Neural progenitor cell (in vitro differentiated cells): ENCODE results near the gene CTXN1. TPM values are rescaled to one million over a fixed set of nuclear protein-coding genes. Genes with fewer than 3 reads are reported as not detected.

ENCODE experiments used
- DNase-seq: peaks from one replicate; pipeline ENCODE4 v3.0.0-alpha.2; 2016; ENCODE audit warnings: low spot score
- H2AFZ ChIP-seq: fragments of 200-600 bp; sonication (generic); replicated peaks from 2 replicates; pipeline ENCODE4 v1.6.1; 2016; ENCODE audit warnings: antibody characterized with exemption
- H3F3A ChIP-seq: fragments of 200-600 bp; sonication (generic); 2 replicates; pipeline ENCODE4 v1.6.1; 2016; ENCODE audit warnings: antibody characterized with exemption, low read depth
- H3K27ac ChIP-seq: fragments of 200-600 bp; sonication (generic); 2 replicates; pipeline ENCODE4 v1.5.1; 2016; ENCODE audit warnings: mild to moderate bottlenecking
- H3K27me3 ChIP-seq: fragments of 200-600 bp; sonication (generic); 2 replicates; pipeline ENCODE4 v1.6.1; 2016; ENCODE audit warnings: mild to moderate bottlenecking, moderate library complexity
- H3K36me3 ChIP-seq: fragments of 200-600 bp; sonication (generic); 2 replicates; pipeline ENCODE4 v1.5.1; 2016
- H3K4me1 ChIP-seq: fragments of 200-600 bp; sonication (generic); 2 replicates; pipeline ENCODE4 v1.6.1; 2016; ENCODE audit warnings: mixed run types
- H3K4me2 ChIP-seq: fragments of 200-600 bp; sonication (generic); 2 replicates; pipeline ENCODE4 v1.6.1; 2016
- H3K4me3 ChIP-seq: fragments of 200-600 bp; sonication (generic); 2 replicates; pipeline ENCODE4 v1.5.1; 2016
- H3K79me2 ChIP-seq: fragments of 200-600 bp; sonication (generic); 2 replicates; pipeline ENCODE4 v1.6.1; 2016; ENCODE audit warnings: low read depth
- H3K9ac ChIP-seq: fragments of 200-600 bp; sonication (generic); 2 replicates; pipeline ENCODE4 v1.6.1; 2016
- H3K9me3 ChIP-seq: fragments of 200-600 bp; sonication (generic); 2 replicates; pipeline ENCODE4 v1.5.1; 2016; ENCODE audit warnings: low read depth
- H4K20me1 ChIP-seq: fragments of 200-600 bp; sonication (generic); 2 replicates; pipeline ENCODE4 v1.6.1; 2016; ENCODE audit warnings: low read depth
- H3K27ac Mint-ChIP-seq: 3 replicates; pipeline ENCODE4 v1.8.0; 2021; ENCODE audit warnings: mixed read lengths
- H3K27me3 Mint-ChIP-seq: 2 replicates; pipeline ENCODE4 v1.8.0; 2022; ENCODE audit warnings: low read depth, mild to moderate bottlenecking, inconsistent platforms, moderate library complexity, mixed read lengths; ENCODE audit not compliant: insufficient read depth
- H3K36me3 Mint-ChIP-seq: 3 replicates; pipeline ENCODE4 v1.8.0; 2021; ENCODE audit warnings: mixed read lengths
- H3K4me1 Mint-ChIP-seq: 3 replicates; pipeline ENCODE4 v1.8.0; 2021; ENCODE audit warnings: mixed read lengths
- H3K4me3 Mint-ChIP-seq: 3 replicates; pipeline ENCODE4 v1.8.0; 2021; ENCODE audit warnings: mild to moderate bottlenecking, moderate library complexity, mixed read lengths
- H3K9me3 Mint-ChIP-seq: 3 replicates; pipeline ENCODE4 v1.8.0; 2020; ENCODE audit warnings: mixed read lengths
- EZH2 ChIP-seq: fragments of 200-600 bp; sonication (generic); IDR thresholded peaks from 2 replicates; pipeline ENCODE4 v1.6.1; 2017; ENCODE audit warnings: antibody characterized with exemption, mild to moderate bottlenecking, moderate library complexity
- EZH2phosphoT487 ChIP-seq: fragments of 200-600 bp; sonication (generic); IDR thresholded peaks from 2 replicates; pipeline ENCODE4 v1.6.1; 2017; ENCODE audit warnings: antibody characterized with exemption
- total RNA-seq: library from RNA; depleted of rRNA; stranded (reverse); fragments of >200 nt; gene quantifications from 2 replicates; pipeline ENCODE4 v1.2.3, GENCODE V29; 2015; ENCODE audit warnings: low replicate concordance
- TF ChIP-seq, protein P1 (sequence below): fragments of 200-600 bp; sonication (generic); IDR thresholded peaks from 2 replicates; pipeline ENCODE4 v1.5.1; 2017; ENCODE audit warnings: antibody characterized with exemption, mild to moderate bottlenecking

CTXN1 gene
- total RNA-seq, 1 donor from 2014 or later, result 3.7 TPM

DNA sequence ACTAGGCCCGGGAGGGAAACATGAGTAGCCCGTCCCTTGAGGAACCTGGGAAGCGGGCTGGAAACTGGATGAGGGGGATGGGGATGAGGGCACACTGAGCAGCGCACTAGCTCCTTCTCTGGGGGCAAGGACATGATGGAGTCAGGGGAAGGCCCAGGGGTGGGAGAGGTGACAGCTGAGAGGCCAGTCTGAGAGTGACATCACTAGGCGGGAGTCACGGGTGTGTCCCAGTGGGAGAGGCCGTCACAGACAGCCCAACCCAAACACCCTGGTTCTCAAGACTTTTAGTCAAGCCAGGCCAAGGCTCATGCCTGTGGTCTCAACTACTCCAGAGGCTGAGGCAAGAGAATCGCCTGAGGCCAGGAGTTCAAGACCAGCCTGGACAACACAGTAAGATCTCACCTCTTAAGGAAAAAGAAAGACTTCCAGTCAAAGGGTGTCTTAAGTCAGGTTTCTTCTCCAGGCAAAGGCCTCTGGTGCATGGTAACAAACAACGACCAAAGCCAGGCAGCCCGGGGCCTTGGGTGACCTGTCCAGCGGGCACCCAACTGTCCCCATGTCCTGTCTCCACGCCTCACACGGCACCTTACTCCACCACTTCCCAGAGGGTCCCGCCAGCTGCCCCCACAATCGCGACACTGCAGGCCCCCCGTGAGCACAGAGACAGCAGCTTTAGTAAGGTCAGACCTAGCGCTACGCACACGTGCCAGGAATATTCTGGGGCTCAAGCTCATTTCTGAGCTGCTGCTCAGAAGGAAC is 43.0 kb upstream of the CTXN1 start:
- H3K79me2 ChIP-seq, result peaks cover 17% of the 10 kb centered on the region
- no peaks in the 10 kb centered on the region for H3K4me1 ChIP-seq
- Mint-ChIP-seq H3K27ac (no peak overlapping the region), H3K27me3 (peaks cover 2% of the 10 kb centered on the region), H3K4me3 (no peak overlapping the region), H3K4me1 (no peaks in the 10 kb centered on the region), H3K9me3 (no peaks in the 10 kb centered on the region), H3K36me3 (peaks cover 26% of the 10 kb centered on the region)
- no peak overlapping the region for H2AFZ ChIP-seq
- DNase-seq, result no peak
- H3K27me3 ChIP-seq, result no peaks in the 10 kb centered on the region
- no peak overlapping the region for H3K4me3 ChIP-seq
- no peaks in the 10 kb centered on the region for H3K9me3 ChIP-seq
- peaks cover 47% of the 10 kb centered on the region for H4K20me1 ChIP-seq
- H3K36me3 ChIP-seq, result no peaks in the 10 kb centered on the region
- H3K9ac ChIP-seq, result no peak overlapping the region
- no peak overlapping the region for H3K27ac ChIP-seq
- no peak overlapping the region for H3K4me2 ChIP-seq
- TF ChIP-seq, protein P1, sequence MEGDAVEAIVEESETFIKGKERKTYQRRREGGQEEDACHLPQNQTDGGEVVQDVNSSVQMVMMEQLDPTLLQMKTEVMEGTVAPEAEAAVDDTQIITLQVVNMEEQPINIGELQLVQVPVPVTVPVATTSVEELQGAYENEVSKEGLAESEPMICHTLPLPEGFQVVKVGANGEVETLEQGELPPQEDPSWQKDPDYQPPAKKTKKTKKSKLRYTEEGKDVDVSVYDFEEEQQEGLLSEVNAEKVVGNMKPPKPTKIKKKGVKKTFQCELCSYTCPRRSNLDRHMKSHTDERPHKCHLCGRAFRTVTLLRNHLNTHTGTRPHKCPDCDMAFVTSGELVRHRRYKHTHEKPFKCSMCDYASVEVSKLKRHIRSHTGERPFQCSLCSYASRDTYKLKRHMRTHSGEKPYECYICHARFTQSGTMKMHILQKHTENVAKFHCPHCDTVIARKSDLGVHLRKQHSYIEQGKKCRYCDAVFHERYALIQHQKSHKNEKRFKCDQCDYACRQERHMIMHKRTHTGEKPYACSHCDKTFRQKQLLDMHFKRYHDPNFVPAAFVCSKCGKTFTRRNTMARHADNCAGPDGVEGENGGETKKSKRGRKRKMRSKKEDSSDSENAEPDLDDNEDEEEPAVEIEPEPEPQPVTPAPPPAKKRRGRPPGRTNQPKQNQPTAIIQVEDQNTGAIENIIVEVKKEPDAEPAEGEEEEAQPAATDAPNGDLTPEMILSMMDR, result no peak
- TF ChIP-seq EZH2, result no peak
- no peak for TF ChIP-seq EZH2phosphoT487
- peaks cover 17% of the 10 kb centered on the region for H3F3A ChIP-seq

DNA sequence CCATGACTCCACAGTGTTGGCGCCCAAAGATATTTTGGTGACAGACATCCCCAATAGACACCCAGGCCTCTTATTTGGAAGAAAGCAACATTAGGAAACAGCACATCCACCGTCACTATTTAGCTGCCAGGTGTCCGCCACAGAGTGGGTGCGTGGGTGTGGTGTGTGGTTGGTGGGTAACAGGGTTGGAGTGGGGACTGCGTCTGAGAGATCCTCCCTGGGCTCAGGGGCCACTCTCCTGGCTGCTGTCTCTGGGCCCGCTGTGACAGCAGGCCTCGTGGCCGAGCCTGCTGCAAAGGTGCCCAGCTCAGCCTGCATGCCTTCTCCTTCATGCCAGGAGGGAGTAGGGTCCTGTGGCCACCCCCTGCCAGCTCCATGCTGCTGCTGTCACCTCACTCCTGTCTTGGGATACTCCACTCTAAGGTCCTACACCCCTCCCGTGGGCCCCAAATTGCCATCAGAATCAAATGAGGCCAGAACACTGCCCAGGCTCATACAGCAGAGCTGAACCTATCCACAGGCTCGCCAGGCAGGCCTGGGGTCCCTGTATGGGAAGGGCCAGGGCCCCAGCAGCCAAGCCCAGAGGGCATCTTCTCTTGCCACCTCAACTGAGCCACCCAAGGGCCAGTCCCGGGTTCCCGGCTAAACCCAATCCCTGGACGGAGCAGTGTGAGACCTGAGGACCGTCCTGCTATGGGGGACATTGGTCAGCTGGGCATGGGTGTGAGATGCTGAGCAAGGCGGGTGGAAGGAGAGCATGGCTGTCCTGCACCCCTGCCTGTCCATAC is 42.3 kb upstream of the CTXN1 start:
- Histone ChIP-seq H3K4me1 (no peaks in the 10 kb centered on the region), H2AFZ (no peak overlapping the region), H3K9me3 (no peaks in the 10 kb centered on the region), H3K27ac (no peak overlapping the region), H3K79me2 (peaks cover 17% of the 10 kb centered on the region), H3K4me3 (no peak overlapping the region), H4K20me1 (peaks cover 48% of the 10 kb centered on the region), H3F3A (peaks cover 10% of the 10 kb centered on the region), H3K27me3 (no peaks in the 10 kb centered on the region), H3K4me2 (no peak overlapping the region), H3K36me3 (no peaks in the 10 kb centered on the region), H3K9ac (no peak overlapping the region)
- no peaks in the 10 kb centered on the region for H3K4me1 Mint-ChIP-seq
- no peak for DNase-seq
- no peak overlapping the region for H3K27ac Mint-ChIP-seq
- TF ChIP-seq, protein P1, result no peak
- no peak overlapping the region for H3K4me3 Mint-ChIP-seq
- peaks cover 23% of the 10 kb centered on the region for H3K36me3 Mint-ChIP-seq
- H3K9me3 Mint-ChIP-seq, result no peaks in the 10 kb centered on the region
- H3K27me3 Mint-ChIP-seq, result no peaks in the 10 kb centered on the region

DNA sequence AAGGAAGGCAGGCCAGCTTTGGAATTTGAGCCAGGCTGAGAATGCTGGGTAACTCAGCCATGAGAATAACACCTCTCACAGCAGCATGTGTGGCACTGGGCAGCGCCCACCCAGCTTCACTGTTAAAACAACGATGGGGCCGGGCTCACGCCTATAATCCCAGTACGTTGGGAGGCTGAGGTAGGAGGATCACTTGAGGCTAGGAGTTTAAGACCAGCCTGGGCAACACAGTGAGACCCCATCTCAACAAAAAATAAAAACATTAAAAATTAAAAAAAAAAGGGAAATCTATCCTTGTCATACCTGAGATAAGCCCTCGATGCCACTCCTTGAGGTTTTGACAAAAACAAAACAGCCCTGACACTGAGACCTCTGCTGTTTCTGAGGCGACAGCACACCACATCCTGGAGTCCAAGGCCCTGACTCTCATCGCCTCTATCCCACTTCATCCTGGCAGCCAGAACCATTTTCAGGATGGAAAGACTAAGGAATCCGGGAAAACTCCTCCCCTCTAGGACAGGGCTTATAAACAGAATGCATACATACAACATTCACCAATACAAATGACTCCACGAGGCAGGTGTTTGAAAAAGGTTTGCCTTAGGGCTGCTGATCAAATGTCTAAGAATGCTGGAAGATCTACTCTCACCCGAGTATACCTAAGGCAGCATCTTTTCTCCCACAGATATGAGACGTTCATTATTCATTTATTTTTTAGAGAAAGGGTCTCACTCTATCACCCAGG is 40.2 kb upstream of the CTXN1 start:
- DNase-seq, result no peak
- Mint-ChIP-seq H3K27ac (peak overlapping the region; percentile 81), H3K4me1 (no peaks in the 10 kb centered on the region), H3K36me3 (peaks cover 25% of the 10 kb centered on the region), H3K4me3 (no peak overlapping the region), H3K9me3 (no peaks in the 10 kb centered on the region), H3K27me3 (no peaks in the 10 kb centered on the region)
- Histone ChIP-seq H3K27ac (no peak overlapping the region), H3K4me2 (no peak overlapping the region), H3K4me1 (no peaks in the 10 kb centered on the region), H3K79me2 (peaks cover 17% of the 10 kb centered on the region), H2AFZ (no peak overlapping the region), H3K36me3 (peaks cover 4% of the 10 kb centered on the region), H3K27me3 (no peaks in the 10 kb centered on the region), H3K9ac (no peak overlapping the region), H3K4me3 (no peak overlapping the region), H3F3A (peaks cover 19% of the 10 kb centered on the region), H4K20me1 (peaks cover 37% of the 10 kb centered on the region), H3K9me3 (no peaks in the 10 kb centered on the region)
- TF ChIP-seq EZH2, result no peak
- TF ChIP-seq, protein P1, result no peak
